Measurements from ENCODE around the gene MED12L.

Gene MED12L

DNA sequence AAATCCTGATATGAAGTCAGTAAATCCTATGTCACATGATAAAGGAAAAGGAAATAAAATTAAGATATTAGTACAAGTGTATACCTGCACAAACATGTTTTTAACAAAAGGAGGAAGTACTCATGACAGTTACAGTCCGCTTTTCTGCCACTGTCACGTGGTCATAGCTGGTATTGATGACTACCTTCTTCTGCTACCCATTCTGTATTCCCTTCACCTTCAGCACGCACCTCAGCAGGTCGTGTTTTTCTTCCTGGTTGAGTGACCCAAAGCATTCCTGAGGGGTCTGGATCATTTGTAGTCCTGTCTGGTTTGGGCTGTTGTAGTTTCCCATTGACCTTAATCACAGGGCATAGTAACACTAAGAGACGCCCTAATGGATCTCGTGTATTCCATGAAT, 334.3 kb downstream of the MED12L start (continued):
- TF ChIP-seq, protein P1, sequence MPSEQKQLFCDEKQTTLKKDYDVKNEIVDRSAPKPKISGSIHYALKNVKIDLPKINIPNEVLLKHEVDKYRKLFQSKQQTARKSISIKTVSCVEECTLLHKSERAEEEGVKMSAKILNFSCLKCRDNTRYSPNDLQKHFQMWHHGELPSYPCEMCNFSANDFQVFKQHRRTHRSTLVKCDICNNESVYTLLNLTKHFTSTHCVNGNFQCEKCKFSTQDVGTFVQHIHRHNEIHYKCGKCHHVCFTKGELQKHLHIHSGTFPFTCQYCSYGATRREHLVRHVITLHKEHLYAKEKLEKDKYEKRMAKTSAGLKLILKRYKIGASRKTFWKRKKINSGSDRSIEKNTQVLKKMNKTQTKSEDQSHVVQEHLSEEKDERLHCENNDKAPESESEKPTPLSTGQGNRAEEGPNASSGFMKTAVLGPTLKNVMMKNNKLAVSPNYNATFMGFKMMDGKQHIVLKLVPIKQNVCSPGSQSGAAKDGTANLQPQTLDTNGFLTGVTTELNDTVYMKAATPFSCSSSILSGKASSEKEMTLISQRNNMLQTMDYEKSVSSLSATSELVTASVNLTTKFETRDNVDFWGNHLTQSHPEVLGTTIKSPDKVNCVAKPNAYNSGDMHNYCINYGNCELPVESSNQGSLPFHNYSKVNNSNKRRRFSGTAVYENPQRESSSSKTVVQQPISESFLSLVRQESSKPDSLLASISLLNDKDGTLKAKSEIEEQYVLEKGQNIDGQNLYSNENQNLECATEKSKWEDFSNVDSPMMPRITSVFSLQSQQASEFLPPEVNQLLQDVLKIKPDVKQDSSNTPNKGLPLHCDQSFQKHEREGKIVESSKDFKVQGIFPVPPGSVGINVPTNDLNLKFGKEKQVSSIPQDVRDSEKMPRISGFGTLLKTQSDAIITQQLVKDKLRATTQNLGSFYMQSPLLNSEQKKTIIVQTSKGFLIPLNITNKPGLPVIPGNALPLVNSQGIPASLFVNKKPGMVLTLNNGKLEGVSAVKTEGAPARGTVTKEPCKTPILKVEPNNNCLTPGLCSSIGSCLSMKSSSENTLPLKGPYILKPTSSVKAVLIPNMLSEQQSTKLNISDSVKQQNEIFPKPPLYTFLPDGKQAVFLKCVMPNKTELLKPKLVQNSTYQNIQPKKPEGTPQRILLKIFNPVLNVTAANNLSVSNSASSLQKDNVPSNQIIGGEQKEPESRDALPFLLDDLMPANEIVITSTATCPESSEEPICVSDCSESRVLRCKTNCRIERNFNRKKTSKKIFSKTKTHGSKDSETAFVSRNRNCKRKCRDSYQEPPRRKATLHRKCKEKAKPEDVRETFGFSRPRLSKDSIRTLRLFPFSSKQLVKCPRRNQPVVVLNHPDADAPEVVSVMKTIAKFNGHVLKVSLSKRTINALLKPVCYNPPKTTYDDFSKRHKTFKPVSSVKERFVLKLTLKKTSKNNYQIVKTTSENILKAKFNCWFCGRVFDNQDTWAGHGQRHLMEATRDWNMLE (tag by site-specific recombination; conservative IDR thresholded peaks at IDR 0.05; ENCODE audit: low read depth): no peak
- TF ChIP-seq ZEB2 (tag by site-specific recombination; IDR thresholded peaks at IDR 0.05) (no peak), ZNF23 (tag by site-specific recombination; IDR thresholded peaks at IDR 0.05; ENCODE audit: borderline replicate concordance) (no peak), ZNF621 (tag by site-specific recombination; IDR thresholded peaks at IDR 0.05) (no peak), BCL11B (tag by site-specific recombination; IDR thresholded peaks at IDR 0.05; ENCODE audit: low read depth) (no peak)

DNA sequence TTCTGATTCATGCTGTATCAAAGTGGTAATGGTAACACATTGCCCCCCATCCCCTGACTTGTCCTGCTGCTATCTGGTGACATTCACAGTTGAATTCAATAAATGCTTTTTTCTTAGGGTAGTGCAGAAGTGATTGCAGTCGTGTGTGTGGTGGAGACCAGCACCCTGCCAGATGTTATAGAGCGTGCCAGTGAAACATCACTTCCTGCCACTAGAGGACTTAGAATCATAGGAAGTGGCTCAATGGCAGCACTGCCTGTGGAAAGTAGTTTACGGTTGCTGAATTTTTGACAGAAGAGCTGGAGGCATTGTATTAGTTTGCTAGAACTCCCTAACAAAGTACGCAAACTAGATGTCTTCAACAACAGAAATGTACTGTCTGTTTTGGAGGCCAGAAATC, 336.5 kb downstream of the MED12L start:
- Histone ChIP-seq H3K36me3 (ENCODE audit: control insufficient read depth in 2 of 2, insufficient read depth in 1 of 2, low read length in 2 of 2) (no peaks in the 10 kb centered on the region), H3K9me3 (ENCODE audit: control insufficient read depth, insufficient read depth, low read depth, low read length) (no peaks in the 10 kb centered on the region), H3K4me3 (ENCODE audit: low read depth, low read length) (no peak overlapping the region), H3K4me1 (ENCODE audit: control insufficient read depth, insufficient read depth, low read length) (no peaks in the 10 kb centered on the region), H3K27ac (ENCODE audit: extremely low read depth, low read depth, low read length) (no peak overlapping the region)
- ChIA-PET CTCF (no interaction called here), POLR2A (no interaction called here)
- no peak for TF ChIP-seq ZNF792 (tag by site-specific recombination; IDR thresholded peaks at IDR 0.05)
- TF ChIP-seq ZNF544 (tag by site-specific recombination; IDR thresholded peaks at IDR 0.05): no peak
- no peak for TF ChIP-seq GLI2 (tag by site-specific recombination; IDR thresholded peaks at IDR 0.05; ENCODE audit: borderline replicate concordance, low read depth)
- TF ChIP-seq, protein P2, sequence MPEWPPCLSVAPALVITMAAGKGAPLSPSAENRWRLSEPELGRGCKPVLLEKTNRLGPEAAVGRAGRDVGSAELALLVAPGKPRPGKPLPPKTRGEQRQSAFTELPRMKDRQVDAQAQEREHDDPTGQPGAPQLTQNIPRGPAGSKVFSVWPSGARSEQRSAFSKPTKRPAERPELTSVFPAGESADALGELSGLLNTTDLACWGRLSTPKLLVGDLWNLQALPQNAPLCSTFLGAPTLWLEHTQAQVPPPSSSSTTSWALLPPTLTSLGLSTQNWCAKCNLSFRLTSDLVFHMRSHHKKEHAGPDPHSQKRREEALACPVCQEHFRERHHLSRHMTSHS (tag by site-specific recombination; IDR thresholded peaks at IDR 0.05): no peak
- TF ChIP-seq, protein P3, sequence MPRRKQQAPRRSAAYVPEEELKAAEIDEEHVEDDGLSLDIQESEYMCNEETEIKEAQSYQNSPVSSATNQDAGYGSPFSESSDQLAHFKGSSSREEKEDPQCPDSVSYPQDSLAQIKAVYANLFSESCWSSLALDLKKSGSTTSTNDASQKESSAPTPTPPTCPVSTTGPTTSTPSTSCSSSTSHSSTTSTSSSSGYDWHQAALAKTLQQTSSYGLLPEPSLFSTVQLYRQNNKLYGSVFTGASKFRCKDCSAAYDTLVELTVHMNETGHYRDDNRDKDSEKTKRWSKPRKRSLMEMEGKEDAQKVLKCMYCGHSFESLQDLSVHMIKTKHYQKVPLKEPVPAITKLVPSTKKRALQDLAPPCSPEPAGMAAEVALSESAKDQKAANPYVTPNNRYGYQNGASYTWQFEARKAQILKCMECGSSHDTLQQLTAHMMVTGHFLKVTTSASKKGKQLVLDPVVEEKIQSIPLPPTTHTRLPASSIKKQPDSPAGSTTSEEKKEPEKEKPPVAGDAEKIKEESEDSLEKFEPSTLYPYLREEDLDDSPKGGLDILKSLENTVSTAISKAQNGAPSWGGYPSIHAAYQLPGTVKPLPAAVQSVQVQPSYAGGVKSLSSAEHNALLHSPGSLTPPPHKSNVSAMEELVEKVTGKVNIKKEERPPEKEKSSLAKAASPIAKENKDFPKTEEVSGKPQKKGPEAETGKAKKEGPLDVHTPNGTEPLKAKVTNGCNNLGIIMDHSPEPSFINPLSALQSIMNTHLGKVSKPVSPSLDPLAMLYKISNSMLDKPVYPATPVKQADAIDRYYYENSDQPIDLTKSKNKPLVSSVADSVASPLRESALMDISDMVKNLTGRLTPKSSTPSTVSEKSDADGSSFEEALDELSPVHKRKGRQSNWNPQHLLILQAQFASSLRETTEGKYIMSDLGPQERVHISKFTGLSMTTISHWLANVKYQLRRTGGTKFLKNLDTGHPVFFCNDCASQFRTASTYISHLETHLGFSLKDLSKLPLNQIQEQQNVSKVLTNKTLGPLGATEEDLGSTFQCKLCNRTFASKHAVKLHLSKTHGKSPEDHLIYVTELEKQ (tag by site-specific recombination; IDR thresholded peaks at IDR 0.05; ENCODE audit: borderline replicate concordance): no peak
- no peak for TF ChIP-seq ZNF521 (tag by site-specific recombination; IDR thresholded peaks at IDR 0.05)
- no peak for TF ChIP-seq ZNF658 (tag by site-specific recombination; IDR thresholded peaks at IDR 0.05)
- TF ChIP-seq ZNF19 (tag by site-specific recombination; IDR thresholded peaks at IDR 0.05; ENCODE audit: low read depth): no peak
- no peak for TF ChIP-seq ZFP3 (tag by site-specific recombination; IDR thresholded peaks at IDR 0.05; ENCODE audit: low read depth)
- no peak for TF ChIP-seq ZEB2 (tag by site-specific recombination; IDR thresholded peaks at IDR 0.05)
- TF ChIP-seq ZNF548 (tag by site-specific recombination; IDR thresholded peaks at IDR 0.05): no peak
- no peak for TF ChIP-seq ZNF555 (tag by site-specific recombination; conservative IDR thresholded peaks at IDR 0.05)

Measured in HEK293 (cell line).